SK-N-SH treated with all-trans-retinoic acid at 6 μM for 48 hours (cell line): Measurements from ENCODE around the gene GMEB2.

Source experiments
- ATAC-seq: fragments of 200-7000 bp; cut with Tn5 transposase; 3 replicates; pipeline ENCODE4 v1.9.1; 2020; ENCODE audit warnings: mild to moderate bottlenecking, moderate library complexity
- ARNTL ChIP-seq: fragments of 450-650 bp; formaldehyde crosslinking; IDR thresholded peaks from 2 replicates; pipeline ENCODE4 v1.5.0; 2020; ENCODE audit warnings: low read depth, mild to moderate bottlenecking, moderate library complexity, borderline replicate concordance
- BACH2 ChIP-seq: fragments of 250-450 bp; sonication (Bioruptor Pico); IDR thresholded peaks from 2 replicates; pipeline ENCODE4 v1.9.0; 2021; ENCODE audit warnings: mild to moderate bottlenecking, borderline replicate concordance
- CREB5 ChIP-seq: fragments of 250-450 bp; sonication (Bioruptor Pico); IDR thresholded peaks from 2 replicates; pipeline ENCODE4 v1.5.1; 2020; ENCODE audit warnings: low read depth, mild to moderate bottlenecking, moderate library complexity
- CSDC2 ChIP-seq: fragments of 250-450 bp; sonication (Bioruptor Pico); IDR thresholded peaks from 2 replicates; pipeline ENCODE4 v1.5.0; 2020; ENCODE audit warnings: mild to moderate bottlenecking, moderate library complexity
- CSRNP3 ChIP-seq: fragments of 250-450 bp; sonication (Bioruptor Pico); IDR thresholded peaks from 2 replicates; pipeline ENCODE4 v1.5.1; 2021; ENCODE audit warnings: mild to moderate bottlenecking, moderate library complexity
- ESRRG ChIP-seq: fragments of 250-450 bp; sonication (Bioruptor Pico); IDR thresholded peaks from 2 replicates; pipeline ENCODE4 v1.6.1; 2021; ENCODE audit warnings: mild to moderate bottlenecking
- GLIS3 ChIP-seq: fragments of 250-450 bp; sonication (Bioruptor Pico); IDR thresholded peaks from 2 replicates; pipeline ENCODE4 v1.5.0; 2020; ENCODE audit warnings: mild to moderate bottlenecking, moderate library complexity
- ISL1 ChIP-seq: fragments of 250-450 bp; sonication (Bioruptor Pico); IDR thresholded peaks from 2 replicates; pipeline ENCODE4 v2.1.2; 2022; ENCODE audit warnings: mild to moderate bottlenecking, moderate library complexity
- OSR1 ChIP-seq: fragments of 250-450 bp; sonication (Bioruptor Pico); IDR thresholded peaks from 2 replicates; pipeline ENCODE4 v1.8.0; 2022; ENCODE audit warnings: moderate library complexity, mild to moderate bottlenecking, inconsistent platforms
- PATZ1 ChIP-seq: fragments of 250-450 bp; sonication (Bioruptor Pico); IDR thresholded peaks from 2 replicates; pipeline ENCODE4 v1.8.0; 2020; ENCODE audit warnings: mild to moderate bottlenecking, moderate library complexity, borderline replicate concordance
- POU6F1 ChIP-seq: fragments of 250-450 bp; sonication (Bioruptor Pico); IDR thresholded peaks from 2 replicates; pipeline ENCODE4 v1.8.0; 2021; ENCODE audit warnings: low read depth, mild to moderate bottlenecking, moderate library complexity, borderline replicate concordance
- PPARA ChIP-seq: fragments of 250-450 bp; sonication (Bioruptor Pico); IDR thresholded peaks from 2 replicates; pipeline ENCODE4 v1.5.0; 2020; ENCODE audit warnings: mild to moderate bottlenecking, borderline replicate concordance
- RARB ChIP-seq: fragments of 250-450 bp; sonication (Bioruptor Pico); IDR thresholded peaks from 2 replicates; pipeline ENCODE4 v1.8.0; 2021; ENCODE audit warnings: mild to moderate bottlenecking, moderate library complexity
- SNAI2 ChIP-seq: fragments of 250-450 bp; sonication (Bioruptor Pico); IDR thresholded peaks from 2 replicates; pipeline ENCODE4 v1.5.0; 2020; ENCODE audit warnings: mild to moderate bottlenecking, moderate library complexity
- TCF4 ChIP-seq: fragments of 250-450 bp; sonication (Bioruptor Pico); IDR thresholded peaks from 2 replicates; pipeline ENCODE4 v1.8.0; 2021; ENCODE audit warnings: mild to moderate bottlenecking, moderate library complexity, borderline replicate concordance
- TOX ChIP-seq: fragments of 250-450 bp; sonication (Bioruptor Pico); IDR thresholded peaks from 2 replicates; pipeline ENCODE4 v1.8.0; 2021; ENCODE audit warnings: mild to moderate bottlenecking, moderate library complexity, borderline replicate concordance
- TSHZ2 ChIP-seq: fragments of 250-450 bp; sonication (Bioruptor Pico); IDR thresholded peaks from 2 replicates; pipeline ENCODE4 v1.5.0; 2020; ENCODE audit warnings: mild to moderate bottlenecking, moderate library complexity
- ZC3H10 ChIP-seq: fragments of 250-450 bp; sonication (Bioruptor Pico); IDR thresholded peaks from 2 replicates; pipeline ENCODE4 v1.5.1; 2021; ENCODE audit warnings: mild to moderate bottlenecking, moderate library complexity
- ZFP3 ChIP-seq: fragments of 250-450 bp; sonication (Bioruptor Pico); IDR thresholded peaks from 2 replicates; pipeline ENCODE4 v1.5.0; 2020; ENCODE audit warnings: mild to moderate bottlenecking, moderate library complexity
- ZFP30 ChIP-seq: fragments of 450-650 bp; formaldehyde crosslinking; IDR thresholded peaks from 2 replicates; pipeline ENCODE4 v1.5.0; 2022; ENCODE audit warnings: mild to moderate bottlenecking, moderate library complexity
- ZNF565 ChIP-seq: fragments of 450-650 bp; formaldehyde crosslinking; conservative IDR thresholded peaks from 2 replicates; pipeline ENCODE4 v1.5.0; 2020; ENCODE audit warnings: low read depth, mild to moderate bottlenecking, moderate library complexity
- ZNF8 ChIP-seq: fragments of 450-650 bp; formaldehyde crosslinking; IDR thresholded peaks from 2 replicates; pipeline ENCODE4 v1.5.0; 2020; ENCODE audit warnings: mild to moderate bottlenecking, moderate library complexity

The GMEB2 gene

GRCh38 chr20:63592661-63593060 lies 34.2 kb downstream of the GMEB2 start:
- no peak for ATAC-seq
- no peak for TF ChIP-seq ZNF565 (CRISPR knock-in tag)
- TF ChIP-seq TOX (CRISPR knock-in tag), result no peak
- no peak for TF ChIP-seq CSDC2 (CRISPR knock-in tag)
- TF ChIP-seq CSRNP3 (CRISPR knock-in tag), result no peak
- TF ChIP-seq PATZ1 (CRISPR knock-in tag), result no peak
- no peak for TF ChIP-seq POU6F1
- no peak for TF ChIP-seq PPARA (CRISPR knock-in tag)
- no peak for TF ChIP-seq GLIS3 (CRISPR knock-in tag)
- TF ChIP-seq RARB (CRISPR knock-in tag), result no peak
- TF ChIP-seq ZC3H10 (CRISPR knock-in tag), result no peak
- no peak for TF ChIP-seq ESRRG
- no peak for TF ChIP-seq ARNTL

GRCh38 chr20:63591786-63592355 lies 35.0 kb downstream of the GMEB2 start:
- no peak for TF ChIP-seq ARNTL
- no peak for TF ChIP-seq ZC3H10 (CRISPR knock-in tag)
- no peak for TF ChIP-seq GLIS3 (CRISPR knock-in tag)
- no peak for TF ChIP-seq ISL1 (CRISPR knock-in tag)
- TF ChIP-seq ESRRG, result no peak
- no peak for TF ChIP-seq TSHZ2
- TF ChIP-seq CSRNP3 (CRISPR knock-in tag), result no peak
- TF ChIP-seq TOX (CRISPR knock-in tag), result no peak
- no peak for TF ChIP-seq TCF4 (CRISPR knock-in tag)
- no peak for TF ChIP-seq ZFP3 (CRISPR knock-in tag)
- TF ChIP-seq RARB (CRISPR knock-in tag), result no peak
- TF ChIP-seq OSR1 (CRISPR knock-in tag), result no peak
- TF ChIP-seq PPARA (CRISPR knock-in tag), result no peak
- TF ChIP-seq CSDC2 (CRISPR knock-in tag), result no peak
- no peak for TF ChIP-seq CREB5
- no peak for TF ChIP-seq BACH2 (CRISPR knock-in tag)
- no peak for TF ChIP-seq ZNF8
- no peak for TF ChIP-seq SNAI2 (CRISPR knock-in tag)
- TF ChIP-seq POU6F1, result no peak
- TF ChIP-seq ZFP30, result no peak
- ATAC-seq, result no peak
